HG02852 (cell line): ENCODE measurements around the gene ZFAND2B.
"Not testable (repeated sequence)": the region's sequence is repeated elsewhere in the genome, so short reads cannot be mapped to it uniquely, and the experiment has no call there.

Source experiments
- ATAC-seq: cut with Tn5 transposase; IDR thresholded peaks from one replicate; pipeline ENCODE4 v1.9.1; 2021; ENCODE audit warnings: mild to moderate bottlenecking, moderate library complexity; ENCODE audit not compliant: unreplicated experiment

ZFAND2B gene

DNA sequence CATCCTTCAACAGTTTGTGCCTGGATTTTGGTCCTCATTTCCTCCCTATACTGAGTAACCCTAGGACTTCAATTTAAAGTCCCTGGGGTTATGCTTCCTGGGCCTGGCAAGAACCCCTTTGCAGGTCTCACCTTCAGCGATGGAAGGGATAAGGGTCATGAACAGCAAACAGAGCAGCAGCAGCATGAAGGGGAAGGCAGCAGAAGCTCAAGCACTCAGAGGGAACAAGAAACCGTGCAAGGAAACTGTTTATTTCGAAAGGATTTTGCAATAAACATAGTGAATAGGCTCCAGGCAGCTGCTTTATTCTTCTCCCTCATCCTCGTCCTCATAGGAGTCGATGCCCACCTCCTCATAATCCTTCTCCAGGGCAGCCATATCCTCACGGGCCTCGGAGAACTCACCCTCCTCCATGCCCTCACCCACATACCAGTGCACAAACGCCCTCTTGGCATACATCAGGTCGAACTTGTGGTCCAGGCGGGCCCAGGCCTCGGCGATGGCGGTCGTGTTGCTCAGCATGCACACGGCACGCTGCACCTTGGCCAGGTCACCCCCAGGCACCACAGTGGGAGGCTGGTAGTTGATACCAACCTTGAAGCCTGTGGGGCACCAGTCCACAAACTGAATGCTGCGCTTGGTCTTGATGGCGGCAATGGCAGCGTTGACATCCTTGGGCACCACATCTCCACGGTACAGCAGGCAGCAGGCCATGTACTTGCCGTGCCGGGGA lies 43.6 kb downstream of the ZFAND2B start:
- no peak for ATAC-seq

DNA sequence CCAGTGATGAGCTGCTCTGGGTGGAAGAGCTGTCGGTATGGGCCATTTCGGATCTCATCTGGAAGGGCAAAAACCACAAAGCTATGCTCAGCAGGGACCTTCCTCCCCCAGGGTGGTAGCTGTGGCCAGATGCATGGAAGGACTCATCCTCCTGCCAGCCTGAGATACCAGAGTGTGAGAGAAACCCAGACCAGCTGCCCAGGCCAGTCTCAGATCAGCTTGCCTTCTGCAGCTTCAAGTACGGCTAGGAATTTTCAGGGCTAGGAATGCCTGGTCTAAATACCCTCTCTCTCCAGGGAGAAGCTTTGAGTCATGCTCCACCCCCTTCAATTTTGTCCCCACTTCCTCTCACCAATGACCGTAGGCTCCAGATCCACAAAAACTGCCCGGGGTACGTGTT lies 45.1 kb downstream of the ZFAND2B start:
- ATAC-seq, result no peak

DNA sequence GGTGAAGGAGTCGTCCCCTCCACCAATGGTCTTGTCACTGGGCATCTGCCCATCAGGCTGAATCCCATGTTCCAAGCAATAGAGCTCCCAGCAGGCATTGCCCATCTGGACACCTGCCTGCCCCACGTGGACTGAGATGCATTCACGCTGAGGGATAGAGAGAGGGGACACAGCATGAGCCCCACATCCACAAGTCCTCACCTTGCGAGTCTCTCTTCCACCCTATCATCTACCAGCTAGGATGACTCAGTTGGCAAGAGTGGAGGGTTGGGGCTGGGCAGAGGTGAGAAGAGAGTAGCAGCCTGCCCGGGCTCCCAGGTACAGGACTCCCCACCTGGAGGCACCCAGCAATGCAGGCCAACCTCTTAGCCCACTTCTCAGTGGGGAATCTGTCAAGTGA lies 45.5 kb downstream of the ZFAND2B start:
- ATAC-seq, result no peak

DNA sequence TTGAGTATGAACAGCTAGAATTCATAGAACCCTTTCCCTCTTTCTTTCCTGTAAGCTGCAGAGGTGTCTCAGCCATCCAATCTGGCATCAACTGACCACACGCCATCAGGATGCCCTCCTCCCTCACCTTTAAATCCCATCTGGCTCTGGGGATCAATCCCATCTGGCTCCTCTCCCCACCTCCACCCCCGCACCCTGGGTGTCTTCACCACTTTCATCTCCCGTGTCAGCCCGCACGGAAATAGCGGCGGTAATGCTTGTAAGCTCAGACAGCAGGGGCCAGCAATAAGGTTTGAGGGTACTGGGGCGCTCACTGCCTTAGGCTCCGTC lies 46.0 kb downstream of the ZFAND2B start:
- ATAC-seq, result no peak

DNA sequence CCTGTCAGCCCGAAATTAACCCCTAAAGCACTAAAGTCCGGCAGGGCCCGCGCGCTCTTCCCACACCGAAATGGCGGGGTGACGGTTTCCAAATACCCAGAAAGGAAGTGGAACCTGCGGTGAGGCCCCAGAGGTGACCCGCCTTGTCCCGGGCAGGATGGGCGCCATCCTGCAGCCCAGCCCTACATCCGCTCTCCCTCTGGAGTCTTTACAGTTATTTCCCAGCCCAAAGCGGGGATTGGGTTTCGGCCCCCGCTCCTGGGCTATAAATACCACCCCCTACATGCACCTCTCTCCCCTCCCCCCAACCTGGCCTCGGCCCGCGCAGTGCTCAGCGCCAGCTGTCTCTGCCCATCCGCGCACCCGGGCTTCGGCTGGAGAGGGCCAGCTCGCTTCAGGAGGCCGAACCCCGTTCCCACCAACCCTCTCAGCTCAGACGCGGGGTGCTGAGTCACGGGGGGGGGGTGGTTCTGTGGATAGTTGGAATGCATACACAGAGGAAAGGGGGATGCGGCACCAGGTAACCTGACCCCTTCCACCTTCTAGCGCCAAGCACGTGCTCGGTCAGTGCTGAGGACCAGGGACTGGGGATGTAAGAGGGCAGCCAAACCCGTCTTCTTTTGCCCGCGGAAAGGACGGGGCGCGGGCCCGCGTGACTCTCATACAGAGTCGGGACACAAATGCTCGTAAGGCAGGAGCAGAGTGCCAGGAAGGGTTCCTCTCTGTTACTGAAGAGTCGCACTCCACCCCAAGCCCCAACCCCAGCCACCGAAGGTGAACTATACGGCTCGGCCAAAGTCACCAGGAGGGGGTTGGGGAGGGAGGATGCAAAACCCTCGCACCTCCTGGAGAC lies 46.5 kb downstream of the ZFAND2B start, which contains the start of gene TUBA4B:
Gene TUBA4B (plus strand): TSS at position 344 of the 853 bp plus-strand sequence. CDS start 165 bp downstream, at position 509.
- ATAC-seq, result peak; percentile 21

DNA sequence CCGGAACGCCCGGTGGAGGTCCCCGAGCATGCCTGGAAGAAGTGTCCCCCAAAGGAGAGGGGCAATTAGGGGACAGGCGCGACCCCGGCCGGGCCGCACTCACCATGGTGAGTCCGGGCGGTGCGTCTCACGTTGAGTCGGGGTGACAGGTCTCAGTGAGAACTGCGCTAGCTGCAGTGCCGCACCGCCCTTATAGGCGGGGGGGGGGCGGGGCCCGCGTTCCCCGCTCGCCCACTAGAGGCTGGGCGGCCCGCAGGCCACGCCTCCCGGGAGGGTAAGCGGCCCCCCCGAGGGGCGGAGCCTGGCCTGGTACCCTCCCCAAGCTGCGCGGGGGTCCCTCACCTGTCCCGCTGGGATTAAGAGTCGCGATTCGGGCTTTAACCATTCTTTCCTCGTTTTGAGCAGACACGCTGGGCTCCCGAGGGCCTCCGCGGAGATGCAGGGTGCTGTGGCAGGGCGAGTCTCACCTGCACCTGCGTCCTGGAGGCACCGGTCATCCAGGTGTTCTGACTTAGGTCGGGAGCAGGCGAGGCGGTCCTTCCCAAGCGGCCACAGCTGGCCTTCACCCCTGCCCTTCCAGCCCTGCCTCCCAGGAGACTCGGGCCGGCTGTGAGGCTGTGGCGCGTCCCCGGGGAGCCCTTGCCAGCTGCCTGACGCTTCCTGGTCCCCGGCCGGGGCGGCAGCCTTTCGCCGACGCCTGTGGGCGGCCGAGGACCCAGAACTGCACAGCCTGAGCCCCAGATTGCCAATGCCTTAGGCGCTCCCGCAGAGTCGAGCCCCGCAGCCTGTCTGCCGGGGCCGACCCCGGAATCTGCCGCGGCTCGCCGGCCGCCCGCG lies 47.4 kb downstream of the ZFAND2B start, which contains the start of gene TUBA4A:
Gene TUBA4A (minus strand): TSS at position 166 of the 837 bp plus-strand sequence. CDS start 60 bp downstream, at position 106.
- peak; percentile 53 for ATAC-seq

DNA sequence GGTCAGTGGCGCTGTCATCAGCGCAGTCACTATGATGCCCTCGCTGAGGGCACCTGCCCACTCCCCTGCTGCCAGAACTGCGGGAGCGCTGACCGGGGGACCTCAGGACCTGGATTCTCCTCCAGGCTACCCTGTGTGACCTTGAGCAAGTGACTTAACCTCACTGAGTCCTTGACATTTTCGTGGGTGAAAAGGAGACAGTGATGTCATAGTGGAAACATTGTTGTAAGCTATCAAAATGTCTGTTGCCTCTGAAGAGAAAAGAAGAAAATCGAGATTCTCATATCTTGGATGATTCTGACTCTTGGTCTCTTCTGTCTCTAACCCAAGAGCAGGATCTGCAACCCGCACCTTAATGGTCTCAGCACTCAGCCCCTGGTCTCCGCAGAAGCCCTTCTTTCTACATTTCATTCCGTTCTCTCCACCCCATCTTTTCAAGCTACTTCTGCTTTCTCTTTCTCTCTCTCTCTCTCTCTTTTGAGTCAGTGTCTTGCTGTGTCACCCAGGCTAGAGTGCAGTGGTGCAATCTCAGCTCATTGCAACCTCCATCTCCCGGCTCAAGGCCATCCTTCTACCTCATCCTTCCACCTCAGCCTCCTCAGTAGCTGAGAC lies 48.1 kb downstream of the ZFAND2B start:
- peak; percentile 23 for ATAC-seq

DNA sequence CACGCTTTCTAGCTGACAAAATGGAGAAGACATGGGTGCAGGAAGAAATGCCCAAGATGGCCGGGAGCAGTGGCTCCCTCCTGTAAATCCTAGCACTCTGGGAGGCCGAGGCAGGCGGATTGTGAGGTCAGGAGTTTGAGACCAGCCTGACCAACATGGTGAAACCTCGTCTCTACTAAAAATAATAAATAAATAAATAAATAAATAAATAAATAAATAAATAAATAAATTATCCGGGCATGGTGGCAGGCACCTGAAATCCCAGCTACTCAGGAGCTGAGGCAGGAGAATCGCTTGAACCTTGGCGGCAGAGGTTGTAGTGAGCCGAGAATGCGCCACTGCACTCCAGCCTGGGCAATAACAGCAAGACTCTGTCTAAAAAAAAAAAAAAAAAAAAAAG lies 52.4 kb downstream of the ZFAND2B start:
- ATAC-seq, result not testable (repeated sequence)
